H9 (cell line): ENCODE data around the gene FHL2. TPM values are rescaled to one million over a fixed set of nuclear protein-coding genes. Genes with fewer than 3 reads are reported as not detected.

Experiments
- DNase-seq: peaks from one replicate; pipeline ENCODE4 v3.0.0-alpha.2; 2017
- H2AFZ ChIP-seq: one replicate; pipeline ENCODE4 v1.6.1; 2013; ENCODE audit warnings: mild to moderate bottlenecking, low read length, control low read depth, moderate library complexity
- H2AK5ac ChIP-seq: 2 replicates; pipeline ENCODE4 v1.6.1; 2013; ENCODE audit warnings: low read length, control low read depth, mixed read lengths; ENCODE audit not compliant: insufficient read length
- H2BK120ac ChIP-seq: one replicate; pipeline ENCODE4 v1.6.1; 2013; ENCODE audit warnings: low read depth, mild to moderate bottlenecking, low read length, control low read depth, inconsistent platforms; ENCODE audit not compliant: poor library complexity, severe bottlenecking
- H2BK12ac ChIP-seq: 2 replicates; pipeline ENCODE4 v1.6.1; 2013; ENCODE audit warnings: low read length, control low read depth, mixed read lengths, low read depth; ENCODE audit not compliant: insufficient read length
- H2BK15ac ChIP-seq: 2 replicates; pipeline ENCODE4 v1.6.1; 2013; ENCODE audit warnings: low read depth, low read length, control low read depth
- H2BK20ac ChIP-seq: one replicate; pipeline ENCODE4 v1.6.1; 2013; ENCODE audit warnings: low read depth, mild to moderate bottlenecking, low read length, control low read depth, inconsistent platforms; ENCODE audit not compliant: poor library complexity, severe bottlenecking
- H2BK5ac ChIP-seq: 2 replicates; pipeline ENCODE4 v1.6.1; 2013; ENCODE audit warnings: low read length, control low read depth, mixed read lengths; ENCODE audit not compliant: insufficient read length
- H3K14ac ChIP-seq: 2 replicates; pipeline ENCODE4 v1.6.1; 2013; ENCODE audit warnings: low read length, control low read depth; ENCODE audit not compliant: insufficient read depth
- H3K18ac ChIP-seq: 2 replicates; pipeline ENCODE4 v1.6.1; 2013; ENCODE audit warnings: low read depth, mild to moderate bottlenecking, mixed read lengths, low read length, control low read depth; ENCODE audit not compliant: insufficient read length
- H3K23ac ChIP-seq: 2 replicates; pipeline ENCODE4 v1.6.1; 2013; ENCODE audit warnings: low read length, control low read depth, mixed read lengths, low read depth; ENCODE audit not compliant: insufficient read length
- H3K23me2 ChIP-seq: 2 replicates; pipeline ENCODE4 v1.6.1; 2013; ENCODE audit warnings: low read depth, mild to moderate bottlenecking, mixed read lengths, low read length, control low read depth; ENCODE audit not compliant: insufficient read length, poor library complexity, severe bottlenecking
- H3K27ac ChIP-seq: 2 replicates; pipeline ENCODE4 v1.5.1; 2013; ENCODE audit warnings: low read length, control low read depth, mixed read lengths, low read depth; ENCODE audit not compliant: insufficient read length
- H3K27me3 ChIP-seq: 2 replicates; pipeline ENCODE4 v1.6.1; 2013; ENCODE audit warnings: low read length, control low read depth, inconsistent platforms; ENCODE audit not compliant: insufficient read depth
- H3K4ac ChIP-seq: 2 replicates; pipeline ENCODE4 v1.6.1; 2013; ENCODE audit warnings: low read depth, mild to moderate bottlenecking, control low read depth, inconsistent platforms, low read length, moderate library complexity
- H3K4me1 ChIP-seq: 2 replicates; pipeline ENCODE4 v1.6.1; 2013; ENCODE audit warnings: low read length, control low read depth, inconsistent platforms; ENCODE audit not compliant: insufficient read depth
- H3K4me2 ChIP-seq: 2 replicates; pipeline ENCODE4 v1.6.1; 2013; ENCODE audit warnings: low read length, control low read depth, mixed read lengths; ENCODE audit not compliant: insufficient read length, insufficient read depth
- H3K56ac ChIP-seq: 2 replicates; pipeline ENCODE4 v1.6.1; 2013; ENCODE audit warnings: low read depth, mild to moderate bottlenecking, mixed read lengths, low read length, control low read depth; ENCODE audit not compliant: insufficient read length
- H3K79me1 ChIP-seq: 2 replicates; pipeline ENCODE4 v1.6.1; 2013; ENCODE audit warnings: low read depth, mild to moderate bottlenecking, moderate library complexity, low read length, control low read depth, inconsistent platforms; ENCODE audit not compliant: insufficient read depth, poor library complexity, severe bottlenecking
- H3K79me2 ChIP-seq: 2 replicates; pipeline ENCODE4 v1.6.1; 2013; ENCODE audit warnings: low read length, control low read depth, inconsistent platforms; ENCODE audit not compliant: insufficient read depth
- H3K9ac ChIP-seq: 2 replicates; pipeline ENCODE4 v1.6.1; 2013; ENCODE audit warnings: low read length, control low read depth, mixed read lengths; ENCODE audit not compliant: insufficient read length; ENCODE audit errors: extremely low read depth
- H3K9me3 ChIP-seq: one replicate; pipeline ENCODE4 v1.6.1; 2013; ENCODE audit warnings: low read depth, low read length, inconsistent platforms; ENCODE audit not compliant: control insufficient read depth
- H3T11ph ChIP-seq: one replicate; pipeline ENCODE4 v1.6.1; 2013; ENCODE audit warnings: mild to moderate bottlenecking, low read length, control low read depth, inconsistent platforms
- H4K20me1 ChIP-seq: one replicate; pipeline ENCODE4 v1.6.1; 2013; ENCODE audit not compliant: control insufficient read depth, insufficient read length, insufficient read depth
- H4K5ac ChIP-seq: 2 replicates; pipeline ENCODE4 v1.6.1; 2013; ENCODE audit warnings: low read depth, mild to moderate bottlenecking, mixed read lengths, low read length, control low read depth; ENCODE audit not compliant: insufficient read length
- H4K8ac ChIP-seq: replicated peaks from 2 replicates; pipeline ENCODE4 v1.6.1; 2013; ENCODE audit warnings: low read length, control low read depth, mixed read lengths, low read depth; ENCODE audit not compliant: insufficient read length
- H4K91ac ChIP-seq: 2 replicates; pipeline ENCODE4 v1.6.1; 2013; ENCODE audit warnings: low read depth, mild to moderate bottlenecking, moderate library complexity, mixed read lengths, low read length, control low read depth; ENCODE audit not compliant: insufficient read length
- H3K27ac Mint-ChIP-seq, 3 experiments: 2 replicates in 2 of 3; 3 replicates in 1 of 3; pipeline ENCODE4 v1.8.0; 2020 to 2021; ENCODE audit warnings: mixed read lengths in 3 of 3, mild to moderate bottlenecking in 1 of 3, moderate library complexity in 1 of 3
- H3K27me3 Mint-ChIP-seq: 2 replicates; pipeline ENCODE4 v1.8.0; 2021; ENCODE audit warnings: low read depth, mild to moderate bottlenecking, moderate library complexity, mixed read lengths
- H3K36me3 Mint-ChIP-seq, 3 experiments: 2 replicates in 2 of 3; 3 replicates in 1 of 3; pipeline ENCODE4 v1.8.0; 2020 to 2021; ENCODE audit warnings: low read depth in 3 of 3, mixed read lengths in 3 of 3; ENCODE audit not compliant: insufficient read depth in 1 of 3
- H3K4me1 Mint-ChIP-seq, 2 experiments: 2 replicates each; pipeline ENCODE4 v1.8.0; 2020; ENCODE audit warnings: mixed read lengths in 2 of 2
- H3K4me3 Mint-ChIP-seq, 2 experiments: 2 replicates in 1 of 2; 3 replicates in 1 of 2; pipeline ENCODE4 v1.8.0; 2020 to 2021; ENCODE audit warnings: mild to moderate bottlenecking in 2 of 2, mixed read lengths in 2 of 2, moderate library complexity in 1 of 2
- H3K9me3 Mint-ChIP-seq, 2 experiments: 2 replicates in 1 of 2; 3 replicates in 1 of 2; pipeline ENCODE4 v1.8.0; 2020; ENCODE audit warnings: mild to moderate bottlenecking in 2 of 2, mixed read lengths in 2 of 2, moderate library complexity in 1 of 2
- CTCF ChIP-seq: fragments of 200-600 bp; sonication (generic); conservative IDR thresholded peaks from 3 replicates; pipeline ENCODE4 v1.8.0; 2021; ENCODE audit warnings: antibody characterized with exemption, mild to moderate bottlenecking
- WGBS: extraction: QIAGEN DNeasy Blood & Tissue Kit; methylation state at CpG from one replicate; pipeline ENCODE4 v1.1.7; 2013; ENCODE audit warnings: missing lambda C conversion rate, low lambda C conversion rate, mixed read lengths; ENCODE audit not compliant: insufficient read length; ENCODE audit errors: extremely low coverage; 5-methylcytosine and 5-hydroxymethylcytosine counted together
- total RNA-seq: library from RNA; stranded (reverse); gene quantifications from 2 replicates; pipeline ENCODE4 v1.2.1, GENCODE V29; 2021

Gene FHL2
- total RNA-seq, 1 experiment from 2014 or later = 34.9 TPM

GRCh38 chr2:105325389-105325963 is 73.4 kb downstream of the FHL2 start:
- Histone ChIP-seq H2BK12ac (no peak overlapping the region), H2BK5ac (no peak overlapping the region), H2BK15ac (no peak overlapping the region), H2BK20ac (no peak overlapping the region), H3K79me2 (peaks cover 7% of the 10 kb centered on the region; the same call in 1 of the 2 replicates), H4K5ac (no peak overlapping the region), H3K23me2 (peaks cover 12% of the 10 kb centered on the region), H3K9ac (no peak overlapping the region), H4K20me1 (no peaks in the 10 kb centered on the region), H3K9me3 (no peaks in the 10 kb centered on the region), H4K8ac (no peak overlapping the region), H3K4ac (no peak overlapping the region), H3K4me1 (peaks cover 10% of the 10 kb centered on the region; the same call in 1 of the 2 replicates), H3T11ph (no peak overlapping the region), H2AK5ac (no peak overlapping the region), H2BK120ac (no peak overlapping the region), H4K91ac (no peak overlapping the region), H3K56ac (no peak overlapping the region), H3K27me3 (no peaks in the 10 kb centered on the region), H3K23ac (no peak overlapping the region), H3K79me1 (no peaks in the 10 kb centered on the region), H3K4me2 (no peak overlapping the region), H3K18ac (no peak overlapping the region), H2AFZ (no peak overlapping the region), H3K27ac (no peak overlapping the region), H3K14ac (no peak overlapping the region)
- TF ChIP-seq CTCF = no peak
- Mint-ChIP-seq H3K9me3 (no peaks in the 10 kb centered on the region), H3K36me3 (no peaks in the 10 kb centered on the region; a peak in 2 of 7 replicates), H3K4me1 (peaks cover 30 to 32% of the 10 kb centered on the region in 2 experiments), H3K27me3 (peaks cover 3% of the 10 kb centered on the region; the same call in 1 of the 2 replicates), H3K4me3 (no peak overlapping the region), H3K27ac (peak overlapping the region in 1 of 3 experiments; percentile 62; a peak in 2 of 7 replicates)
- WGBS = no CpG with 5 or more reads among the region's 3 CpGs
- no peak for DNase-seq
